Nephron progenitor cell (in vitro differentiated cells): ENCODE measurements around the gene ACOX3.

ENCODE experiments used
- DNase-seq: peaks from one replicate; pipeline ENCODE4 v3.0.0; 2021
- H3K27ac Mint-ChIP-seq: 2 replicates; pipeline ENCODE4 v1.8.0; 2021; ENCODE audit warnings: mild to moderate bottlenecking, moderate library complexity, mixed read lengths
- H3K27me3 Mint-ChIP-seq: 2 replicates; pipeline ENCODE4 v1.8.0; 2021; ENCODE audit warnings: mild to moderate bottlenecking, low read depth, mixed read lengths; ENCODE audit not compliant: poor library complexity
- H3K36me3 Mint-ChIP-seq: 2 replicates; pipeline ENCODE4 v1.8.0; 2021; ENCODE audit warnings: low read depth, mixed read lengths
- H3K4me1 Mint-ChIP-seq: 2 replicates; pipeline ENCODE4 v1.8.0; 2021; ENCODE audit warnings: mixed read lengths
- H3K4me3 Mint-ChIP-seq: 2 replicates; pipeline ENCODE4 v1.8.0; 2021; ENCODE audit warnings: mild to moderate bottlenecking, moderate library complexity, mixed read lengths
- H3K9me3 Mint-ChIP-seq: 2 replicates; pipeline ENCODE4 v1.8.0; 2021; ENCODE audit warnings: mild to moderate bottlenecking, moderate library complexity, mixed read lengths
- CTCF ChIP-seq: fragments of 200-600 bp; sonication (generic); IDR thresholded peaks from 2 replicates; pipeline ENCODE4 v1.5.0; 2021; ENCODE audit warnings: antibody characterized with exemption

ACOX3 gene

DNA sequence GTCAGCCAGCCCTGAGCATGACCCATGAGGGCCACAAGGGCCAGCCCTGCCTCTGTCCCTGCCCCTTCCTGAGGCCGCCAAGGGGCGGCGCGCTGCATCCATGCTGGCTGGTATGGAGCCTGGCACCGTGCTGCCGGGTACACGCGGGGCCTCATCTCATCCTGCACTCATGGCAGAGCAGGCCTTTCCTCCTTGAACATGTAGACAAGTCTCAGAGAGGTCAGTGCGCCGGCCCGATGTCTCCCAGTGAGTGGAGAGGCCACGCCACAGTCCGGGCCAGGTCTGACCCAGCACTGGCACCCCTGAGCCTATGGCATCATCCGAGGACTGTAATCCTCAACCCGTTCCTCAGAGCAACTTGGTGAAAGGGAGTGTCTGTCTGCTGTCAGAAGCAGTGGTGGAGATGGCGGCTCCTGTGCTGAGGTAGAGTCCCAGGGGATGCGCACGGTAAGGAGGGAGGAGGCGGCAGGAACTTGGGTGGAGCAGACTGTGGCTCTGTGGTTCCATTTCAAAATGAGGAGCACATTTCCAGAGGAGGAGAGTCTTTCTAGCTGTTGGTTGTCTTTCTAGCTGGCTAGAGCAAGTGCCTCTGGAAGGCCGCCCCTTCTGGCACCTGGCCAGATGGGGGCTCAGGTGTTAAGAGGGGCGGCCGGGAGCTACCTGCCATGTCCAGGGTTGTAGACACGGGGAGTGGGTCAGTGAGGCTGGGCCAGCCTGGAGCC is 32.8 kb upstream of the ACOX3 start:
- TF ChIP-seq CTCF, result no peak
- peaks cover 23% of the 10 kb centered on the region for H3K36me3 Mint-ChIP-seq
- no peaks in the 10 kb centered on the region for H3K9me3 Mint-ChIP-seq
- DNase-seq, result no peak
- H3K4me1 Mint-ChIP-seq, result peaks cover 56% of the 10 kb centered on the region
- no peaks in the 10 kb centered on the region for H3K27me3 Mint-ChIP-seq
- H3K4me3 Mint-ChIP-seq, result peak overlapping the region; percentile 27
- peak overlapping the region; percentile 97 for H3K27ac Mint-ChIP-seq

GRCh38 chr4:8472689-8473197 is 32.2 kb upstream of the ACOX3 start:
- H3K27me3 Mint-ChIP-seq, result no peaks in the 10 kb centered on the region
- peaks cover 56% of the 10 kb centered on the region for H3K4me1 Mint-ChIP-seq
- no peak for TF ChIP-seq CTCF
- peaks cover 23% of the 10 kb centered on the region for H3K36me3 Mint-ChIP-seq
- H3K27ac Mint-ChIP-seq, result peak overlapping the region; percentile 97
- DNase-seq, result peak; percentile 28
- H3K4me3 Mint-ChIP-seq, result peak overlapping the region; percentile 42
- H3K9me3 Mint-ChIP-seq, result no peaks in the 10 kb centered on the region

- Mint-ChIP-seq H3K9me3 (no peaks in the 10 kb centered on the region), H3K27ac (peak overlapping the region; percentile 97), H3K4me3 (peak overlapping the region; percentile 61), H3K36me3 (peaks cover 23% of the 10 kb centered on the region), H3K4me1 (peaks cover 56% of the 10 kb centered on the region), H3K27me3 (no peaks in the 10 kb centered on the region)
- peak; percentile 13 for DNase-seq
- TF ChIP-seq CTCF, result no peak
Observed at GRCh38 chr4:8472158-8472688, 31.7 kb upstream of the ACOX3 start.

- Mint-ChIP-seq H3K36me3 (peaks cover 21% of the 10 kb centered on the region), H3K4me3 (no peak overlapping the region), H3K27me3 (no peaks in the 10 kb centered on the region), H3K9me3 (no peaks in the 10 kb centered on the region), H3K27ac (peak overlapping the region; percentile 97), H3K4me1 (peaks cover 56% of the 10 kb centered on the region)
- no peak for DNase-seq
- TF ChIP-seq CTCF, result no peak
Observed at GRCh38 chr4:8471211-8471875, 30.8 kb upstream of the ACOX3 start.

GRCh38 chr4:8470451-8471024 is 30.0 kb upstream of the ACOX3 start:
- Mint-ChIP-seq H3K9me3 (no peaks in the 10 kb centered on the region), H3K36me3 (peaks cover 16% of the 10 kb centered on the region), H3K4me1 (peaks cover 58% of the 10 kb centered on the region), H3K4me3 (no peak overlapping the region), H3K27me3 (no peaks in the 10 kb centered on the region), H3K27ac (peak overlapping the region; percentile 60)
- no peak for TF ChIP-seq CTCF
- DNase-seq, result no peak
